IMR-90 (cell line): ENCODE measurements around the gene MTA3. TPM values are rescaled to one million over a fixed set of nuclear protein-coding genes. Genes with fewer than 3 reads are reported as not detected.

Source experiments
- ATAC-seq: fragments of 200-7000 bp; cut with Tn5 transposase; 2 replicates; pipeline ENCODE4 v1.9.1; 2020; ENCODE audit warnings: low read depth, mild to moderate bottlenecking, moderate library complexity
- BruUV-seq: library from RNA; stranded (reverse); fragments of 400-500 nt; replicated peaks from 2 replicates; lab custom pipeline; 2021; lab: Mats Ljungman, UMichigan
- CTCF ChIA-PET: fragments of 300-600 bp; formaldehyde crosslinking; extraction: SDS; loops from one replicate; lab custom pipeline; 2021; ENCODE audit warnings: antibody characterized with exemption; lab: Yijun Ruan, JAX
- POLR2A ChIA-PET: fragments of 300-600 bp; sonication (Branson Sonifier 250); formaldehyde crosslinking; loops from one replicate; lab custom pipeline; 2022; ENCODE audit warnings: antibody characterized with exemption; ENCODE audit not compliant: unreplicated experiment; lab: Charles Lee
- DNase-seq: peaks from one replicate; pipeline ENCODE4 v3.0.0; 2013
- H2AFZ ChIP-seq: replicated peaks from 2 replicates; pipeline ENCODE3; 2013; ENCODE audit warnings: low read length, mild to moderate bottlenecking; ENCODE audit not compliant: poor library complexity
- H2AK5ac ChIP-seq: 2 replicates; pipeline ENCODE4 v1.6.1; 2013; ENCODE audit warnings: low read depth, low read length, inconsistent platforms
- H2AK9ac ChIP-seq: replicated peaks from 2 replicates; pipeline ENCODE3; 2013; ENCODE audit warnings: mild to moderate bottlenecking, low read depth, low read length, moderate library complexity; ENCODE audit not compliant: poor library complexity
- H2BK120ac ChIP-seq: 2 replicates; pipeline ENCODE4 v1.6.1; 2013; ENCODE audit warnings: low read depth, low read length, inconsistent platforms
- H2BK15ac ChIP-seq: 3 replicates; pipeline ENCODE4 v1.6.1; 2013; ENCODE audit warnings: low read depth, low read length, inconsistent platforms
- H2BK20ac ChIP-seq: 2 replicates; pipeline ENCODE4 v1.6.1; 2013; ENCODE audit warnings: low read depth, mild to moderate bottlenecking, inconsistent platforms, low read length, moderate library complexity
- H2BK5ac ChIP-seq: 2 replicates; pipeline ENCODE4 v1.6.1; 2013; ENCODE audit warnings: mild to moderate bottlenecking, low read depth, low read length, inconsistent platforms; ENCODE audit not compliant: poor library complexity, severe bottlenecking
- H3K14ac ChIP-seq: replicated peaks from 2 replicates; pipeline ENCODE4 v1.6.1; 2013; ENCODE audit warnings: low read depth, low read length, inconsistent platforms
- H3K18ac ChIP-seq: 2 replicates; pipeline ENCODE4 v1.6.1; 2013; ENCODE audit warnings: low read depth, low read length, control low read depth
- H3K23ac ChIP-seq: 2 replicates; pipeline ENCODE4 v1.6.1; 2013; ENCODE audit warnings: low read depth, low read length, inconsistent platforms
- H3K27ac ChIP-seq: 2 replicates; pipeline ENCODE4 v1.5.1; 2013; ENCODE audit warnings: mild to moderate bottlenecking, control low read depth, low read length; ENCODE audit not compliant: insufficient read depth
- H3K27me3 ChIP-seq: 2 replicates; pipeline ENCODE4 v1.6.1; 2013; ENCODE audit warnings: low read length; ENCODE audit not compliant: control insufficient read depth, insufficient read depth
- H3K36me3 ChIP-seq: 2 replicates; pipeline ENCODE4 v1.6.1; 2013; ENCODE audit warnings: low read length, mixed read lengths; ENCODE audit not compliant: control insufficient read depth, insufficient read depth
- H3K4ac ChIP-seq: 2 replicates; pipeline ENCODE4 v1.6.1; 2013; ENCODE audit warnings: low read depth, low read length, inconsistent platforms
- H3K4me1 ChIP-seq: 2 replicates; pipeline ENCODE4 v1.6.1; 2013; ENCODE audit warnings: low read length, mixed read lengths; ENCODE audit not compliant: control insufficient read depth, insufficient read depth
- H3K4me2 ChIP-seq: 2 replicates; pipeline ENCODE4 v1.6.1; 2013; ENCODE audit warnings: low read depth, mild to moderate bottlenecking, control low read depth, low read length, moderate library complexity
- H3K4me3 ChIP-seq: 2 replicates; pipeline ENCODE4 v1.5.1; 2013; ENCODE audit warnings: low read depth, mild to moderate bottlenecking, control low read depth, low read length, moderate library complexity; ENCODE audit not compliant: insufficient read depth
- H3K56ac ChIP-seq: 2 replicates; pipeline ENCODE4 v1.6.1; 2013; ENCODE audit warnings: low read length, inconsistent platforms; ENCODE audit not compliant: insufficient read depth; ENCODE audit errors: extremely low read depth
- H3K79me1 ChIP-seq, 2 experiments: 2 replicates each; pipeline ENCODE4 v1.6.1; 2013; ENCODE audit warnings: low read length in 2 of 2, inconsistent platforms in 1 of 2, low read depth in 1 of 2
- H3K9ac ChIP-seq: 2 replicates; pipeline ENCODE4 v1.6.1; 2013; ENCODE audit warnings: low read depth, low read length, control low read depth
- H3K9me1 ChIP-seq: 2 replicates; pipeline ENCODE4 v1.6.1; 2013; ENCODE audit warnings: low read length, inconsistent platforms; ENCODE audit not compliant: insufficient read depth
- H3K9me3 ChIP-seq: 2 replicates; pipeline ENCODE4 v1.6.1; 2013; ENCODE audit warnings: low read length; ENCODE audit not compliant: control insufficient read depth, insufficient read depth
- H4K20me1 ChIP-seq: 2 replicates; pipeline ENCODE4 v1.6.1; 2013; ENCODE audit warnings: low read length, inconsistent platforms; ENCODE audit not compliant: insufficient read depth
- H4K5ac ChIP-seq: 2 replicates; pipeline ENCODE4 v1.6.1; 2013; ENCODE audit warnings: mild to moderate bottlenecking, low read depth, low read length, control low read depth
- H4K8ac ChIP-seq, 2 experiments: 2 replicates each; pipeline ENCODE4 v1.6.1; 2013; ENCODE audit warnings: low read depth in 2 of 2, low read length in 2 of 2, control low read depth in 1 of 2, inconsistent platforms in 1 of 2
- H4K91ac ChIP-seq: 2 replicates; pipeline ENCODE4 v1.6.1; 2013; ENCODE audit warnings: low read depth, low read length, inconsistent platforms; ENCODE audit not compliant: insufficient read depth
- BHLHE40 ChIP-seq: fragments of 150-350 bp; IDR thresholded peaks from 2 replicates; pipeline ENCODE4 v1.6.1; 2016; ENCODE audit warnings: mild to moderate bottlenecking, low read depth, low read length
- CHD1 ChIP-seq: IDR thresholded peaks from 2 replicates; pipeline ENCODE4 v1.6.1; 2012; ENCODE audit warnings: low read depth, low read length, improper control_type of control experiment
- FOS ChIP-seq: fragments of 150-350 bp; IDR thresholded peaks from 2 replicates; pipeline ENCODE4 v1.6.1; 2016; ENCODE audit warnings: low read depth, low read length
- MAFK ChIP-seq: IDR thresholded peaks from 2 replicates; pipeline ENCODE4 v1.6.1; 2012; ENCODE audit warnings: low read depth, low read length, improper control_type of control experiment
- MAZ ChIP-seq: IDR thresholded peaks from 2 replicates; pipeline ENCODE4 v1.6.1; 2012; ENCODE audit warnings: low read depth, mild to moderate bottlenecking, low read length, improper control_type of control experiment, moderate library complexity, borderline replicate concordance
- MXI1 ChIP-seq: IDR thresholded peaks from 2 replicates; pipeline ENCODE4 v1.6.1; 2012; ENCODE audit warnings: low read depth, mild to moderate bottlenecking, low read length, moderate library complexity, borderline replicate concordance
- NFE2L2 ChIP-seq: fragments of 150-350 bp; IDR thresholded peaks from 2 replicates; pipeline ENCODE4 v1.6.1; 2016; ENCODE audit warnings: low read depth, mild to moderate bottlenecking, low read length
- POLR2A ChIP-seq: IDR thresholded peaks from 2 replicates; pipeline ENCODE4 v1.6.1; 2012; ENCODE audit warnings: mild to moderate bottlenecking, low read depth, low read length
- RAD21 ChIP-seq: IDR thresholded peaks from 2 replicates; pipeline ENCODE4 v1.6.1; 2012; ENCODE audit warnings: low read length, improper control_type of control experiment
- RCOR1 ChIP-seq: IDR thresholded peaks from 2 replicates; pipeline ENCODE4 v1.6.1; 2012; ENCODE audit warnings: mild to moderate bottlenecking, low read length, improper control_type of control experiment; ENCODE audit not compliant: insufficient replicate concordance
- RFX5 ChIP-seq: IDR thresholded peaks from 2 replicates; pipeline ENCODE4 v1.8.0; 2012; ENCODE audit warnings: low read depth, mild to moderate bottlenecking, low read length, moderate library complexity
- SMC3 ChIP-seq: fragments of 150-350 bp; IDR thresholded peaks from 2 replicates; pipeline ENCODE4 v1.6.1; 2016; ENCODE audit warnings: low read depth, mild to moderate bottlenecking, antibody characterized with exemption, low read length, moderate library complexity
- WGBS, 2 experiments: methylation state at CpG; one replicate each; pipeline versions ENCODE4 v1.1.5 to v1.1.7; 2013; ENCODE audit warnings: missing lambda C conversion rate in 2 of 2; ENCODE audit not compliant: insufficient read length in 1 of 2; ENCODE audit errors: extremely low coverage in 2 of 2; 5-methylcytosine and 5-hydroxymethylcytosine counted together
- dilution Hi-C: fragments of 300-500 bp; cut with HindIII; formaldehyde crosslinking; loops from one replicate; pipeline ENCODE4 v1.14.3; 2018; ENCODE audit warnings: low sequenced_read_pairs; ENCODE audit not compliant: unreplicated experiment
- in situ Hi-C: fragments of 300-500 bp; cut with MboI; formaldehyde crosslinking; loops from 3 replicates; pipeline ENCODE4 v1.14.3; 2019; ENCODE audit warnings: low sequenced_read_pairs, inconsistent platforms, mixed read lengths
- intact Hi-C: fragments of 100-400 bp; cut with micrococcal nuclease; formaldehyde crosslinking; loops from 2 replicates; pipeline ENCODE4 v1.10.0; 2022
- polyA plus RNA-seq, 3 experiments: library from polyadenylated mRNA; depleted of rRNA; stranded (reverse); fragments of >200 nt; gene quantifications; 2 replicates each; pipeline ENCODE4 v1.2.3, GENCODE V29; 2012; ENCODE audit warnings: low replicate concordance in 1 of 3
- total RNA-seq: library from RNA; depleted of rRNA; stranded (reverse); fragments of >200 nt; gene quantifications from 2 replicates; pipeline ENCODE4 v1.2.3, GENCODE V29; 2012
- TF ChIP-seq, protein P1 (sequence below): conservative IDR thresholded peaks from 2 replicates; pipeline ENCODE4 v1.5.1; 2012; ENCODE audit warnings: mild to moderate bottlenecking, low read depth, low read length, improper control_type of control experiment
- TF ChIP-seq, protein P2 (sequence below): fragments of 150-350 bp; IDR thresholded peaks from 2 replicates; pipeline ENCODE4 v1.6.1; 2017; ENCODE audit warnings: mild to moderate bottlenecking, antibody characterized with exemption, low read length, low read depth
- TF ChIP-seq, protein P3 (sequence below): fragments of 150-350 bp; IDR thresholded peaks from 2 replicates; pipeline ENCODE4 v1.6.1; 2016; ENCODE audit warnings: low read depth, mild to moderate bottlenecking, low read length, moderate library complexity, borderline replicate concordance

MTA3 gene
- total and polyA plus RNA-seq, 2 of the 4 experiments (the other 2 are of a cell fraction): 31.9 to 34.3 TPM

DNA sequence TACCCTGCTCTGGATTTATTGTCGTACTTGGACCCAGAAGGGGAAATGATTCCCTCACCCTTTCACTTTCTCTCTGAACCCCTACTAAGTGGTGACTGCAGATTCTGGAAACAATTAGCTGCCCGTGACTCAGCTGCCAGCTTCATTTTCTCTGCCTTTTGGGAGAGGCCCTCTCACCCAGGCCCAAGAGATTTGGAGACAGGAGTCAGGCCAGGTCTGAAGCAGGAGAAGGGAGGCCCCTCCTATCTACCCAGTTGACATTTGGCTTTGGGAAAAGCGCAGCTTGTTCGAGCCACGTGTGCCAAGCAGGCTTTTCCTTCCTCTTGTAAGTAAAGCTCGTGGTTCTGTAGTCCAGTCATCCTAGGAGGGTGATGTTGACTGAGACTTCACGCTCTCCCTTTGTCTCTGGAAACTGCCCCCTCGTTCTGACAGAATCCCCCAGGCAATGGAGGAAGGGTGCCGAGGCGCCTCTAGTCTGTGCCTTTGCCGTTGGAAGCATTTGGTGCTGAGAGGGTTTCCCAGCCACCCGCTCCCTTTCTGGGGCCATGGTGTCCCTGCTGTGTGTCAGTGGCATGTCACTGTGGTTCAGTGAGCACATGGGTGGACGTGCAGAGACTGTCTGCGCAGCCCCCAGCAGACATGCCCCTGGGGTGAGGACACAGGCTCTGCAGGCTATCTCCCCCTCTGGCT, 186.9 kb downstream of the MTA3 start:
- H3K36me3 ChIP-seq: peaks cover 3% of the 10 kb centered on the region; the same call in 1 of the 2 replicates
- no peak overlapping the region for H3K18ac ChIP-seq
- H3K23ac ChIP-seq: no peak overlapping the region
- H2AK9ac ChIP-seq: no peak overlapping the region
- H3K9me3 ChIP-seq: no peaks in the 10 kb centered on the region
- H3K9ac ChIP-seq: no peak overlapping the region
- TF ChIP-seq CHD1: no peak
- TF ChIP-seq, protein P1, sequence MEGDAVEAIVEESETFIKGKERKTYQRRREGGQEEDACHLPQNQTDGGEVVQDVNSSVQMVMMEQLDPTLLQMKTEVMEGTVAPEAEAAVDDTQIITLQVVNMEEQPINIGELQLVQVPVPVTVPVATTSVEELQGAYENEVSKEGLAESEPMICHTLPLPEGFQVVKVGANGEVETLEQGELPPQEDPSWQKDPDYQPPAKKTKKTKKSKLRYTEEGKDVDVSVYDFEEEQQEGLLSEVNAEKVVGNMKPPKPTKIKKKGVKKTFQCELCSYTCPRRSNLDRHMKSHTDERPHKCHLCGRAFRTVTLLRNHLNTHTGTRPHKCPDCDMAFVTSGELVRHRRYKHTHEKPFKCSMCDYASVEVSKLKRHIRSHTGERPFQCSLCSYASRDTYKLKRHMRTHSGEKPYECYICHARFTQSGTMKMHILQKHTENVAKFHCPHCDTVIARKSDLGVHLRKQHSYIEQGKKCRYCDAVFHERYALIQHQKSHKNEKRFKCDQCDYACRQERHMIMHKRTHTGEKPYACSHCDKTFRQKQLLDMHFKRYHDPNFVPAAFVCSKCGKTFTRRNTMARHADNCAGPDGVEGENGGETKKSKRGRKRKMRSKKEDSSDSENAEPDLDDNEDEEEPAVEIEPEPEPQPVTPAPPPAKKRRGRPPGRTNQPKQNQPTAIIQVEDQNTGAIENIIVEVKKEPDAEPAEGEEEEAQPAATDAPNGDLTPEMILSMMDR: no peak
- TF ChIP-seq, protein P2, sequence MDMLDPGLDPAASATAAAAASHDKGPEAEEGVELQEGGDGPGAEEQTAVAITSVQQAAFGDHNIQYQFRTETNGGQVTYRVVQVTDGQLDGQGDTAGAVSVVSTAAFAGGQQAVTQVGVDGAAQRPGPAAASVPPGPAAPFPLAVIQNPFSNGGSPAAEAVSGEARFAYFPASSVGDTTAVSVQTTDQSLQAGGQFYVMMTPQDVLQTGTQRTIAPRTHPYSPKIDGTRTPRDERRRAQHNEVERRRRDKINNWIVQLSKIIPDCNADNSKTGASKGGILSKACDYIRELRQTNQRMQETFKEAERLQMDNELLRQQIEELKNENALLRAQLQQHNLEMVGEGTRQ: no peak
- TF ChIP-seq POLR2A: no peak
- no peak for TF ChIP-seq FOS
- TF ChIP-seq SMC3: no peak
- no peak for TF ChIP-seq RCOR1
- no peak for TF ChIP-seq RAD21
- TF ChIP-seq, protein P3, sequence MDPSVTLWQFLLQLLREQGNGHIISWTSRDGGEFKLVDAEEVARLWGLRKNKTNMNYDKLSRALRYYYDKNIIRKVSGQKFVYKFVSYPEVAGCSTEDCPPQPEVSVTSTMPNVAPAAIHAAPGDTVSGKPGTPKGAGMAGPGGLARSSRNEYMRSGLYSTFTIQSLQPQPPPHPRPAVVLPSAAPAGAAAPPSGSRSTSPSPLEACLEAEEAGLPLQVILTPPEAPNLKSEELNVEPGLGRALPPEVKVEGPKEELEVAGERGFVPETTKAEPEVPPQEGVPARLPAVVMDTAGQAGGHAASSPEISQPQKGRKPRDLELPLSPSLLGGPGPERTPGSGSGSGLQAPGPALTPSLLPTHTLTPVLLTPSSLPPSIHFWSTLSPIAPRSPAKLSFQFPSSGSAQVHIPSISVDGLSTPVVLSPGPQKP: no peak
- TF ChIP-seq MAZ: no peak
- no peak for TF ChIP-seq MXI1
- no peak for TF ChIP-seq BHLHE40
- TF ChIP-seq RFX5: no peak
- no peak for TF ChIP-seq NFE2L2
- no peak for TF ChIP-seq MAFK
- WGBS, 2 experiments: no CpG with 5 or more reads among the region's 14 CpGs
- no peak overlapping the region for H4K91ac ChIP-seq
- no peak overlapping the region for H2BK120ac ChIP-seq
- H2BK20ac ChIP-seq: no peak overlapping the region
- ChIA-PET CTCF (no interaction called here), POLR2A (no interaction called here)
- H3K14ac ChIP-seq: no peak overlapping the region
- H3K27ac ChIP-seq: no peak overlapping the region
- no TSS peak for BruUV-seq
- in situ Hi-C loops: no loop called here
- intact Hi-C loops: no loop called here
- no peak overlapping the region for H2BK15ac ChIP-seq
- ATAC-seq (no peak), DNase-seq (no peak)
- H4K20me1 ChIP-seq: no peaks in the 10 kb centered on the region
- H4K5ac ChIP-seq: no peak overlapping the region
- H2AK5ac ChIP-seq: no peak overlapping the region
- H2BK5ac ChIP-seq: no peak overlapping the region
- H3K4me1 ChIP-seq: no peaks in the 10 kb centered on the region
- H3K56ac ChIP-seq: no peak overlapping the region
- H3K27me3 ChIP-seq: no peaks in the 10 kb centered on the region
- no peak overlapping the region for H3K4me3 ChIP-seq
- H3K4ac ChIP-seq: no peak overlapping the region
- no peak overlapping the region for H2AFZ ChIP-seq
- H3K4me2 ChIP-seq: no peak overlapping the region
- dilution Hi-C loops: no loop called here
- no peak overlapping the region for H4K8ac ChIP-seq
- peaks cover 6% of the 10 kb centered on the region; the same call in 1 of the 2 replicates for H3K9me1 ChIP-seq
- H3K79me1 ChIP-seq: no peaks in the 10 kb centered on the region
